HG02571 (cell line): ENCODE results near the gene RBKS.

Experiments used
- ATAC-seq: cut with Tn5 transposase; IDR thresholded peaks from one replicate; pipeline ENCODE4 v1.9.1; 2021; ENCODE audit warnings: mild to moderate bottlenecking, moderate library complexity; ENCODE audit not compliant: unreplicated experiment

Gene RBKS

GRCh38 chr2:27738349-27739057 lies 151.7 kb downstream of the RBKS start:
- no peak for ATAC-seq

- no peak for ATAC-seq
These were observed 152.4 kb downstream of the RBKS start for GRCh38 chr2:27737676-27738348.

GRCh38 chr2:27736890-27737204 lies 153.3 kb downstream of the RBKS start:
- ATAC-seq, result no peak

GRCh38 chr2:27736031-27736889 lies 153.9 kb downstream of the RBKS start:
- ATAC-seq, result no peak

GRCh38 chr2:27735263-27735904 lies 154.8 kb downstream of the RBKS start:
- ATAC-seq, result no peak

GRCh38 chr2:27734305-27734704 lies 155.9 kb downstream of the RBKS start:
- no peak for ATAC-seq
